Natural killer cell (primary cell): ENCODE results near the gene ARSI. TPM values are rescaled to one million over a fixed set of nuclear protein-coding genes. Genes with fewer than 3 reads are reported as not detected.

Source experiments
- ATAC-seq, 3 donors: fragments of 150-1000 bp in 2 of 3; fragments of 200-7000 bp in 1 of 3; cut with Tn5 transposase; 1 replicate in 1 of 3; 2 replicates in 2 of 3; pipeline ENCODE4 v1.10.0; 2021; ENCODE audit warnings: mild to moderate bottlenecking in 2 of 3, moderate library complexity in 2 of 3
- DNase-seq, 2 donors: peaks; one replicate each; pipeline versions ENCODE4 v3.0.0 to v3.0.0-alpha.2; 2013 to 2021; ENCODE audit warnings: mixed read lengths in 1 of 2
- H3K27ac ChIP-seq: one replicate; pipeline ENCODE4 v1.5.1; 2013; ENCODE audit warnings: mild to moderate bottlenecking, low read length
- H3K27me3 ChIP-seq: one replicate; pipeline ENCODE4 v1.6.1; 2013; ENCODE audit warnings: low read length; ENCODE audit not compliant: control insufficient read depth, insufficient read depth
- H3K36me3 ChIP-seq: one replicate; pipeline ENCODE4 v1.6.1; 2013; ENCODE audit warnings: low read length; ENCODE audit not compliant: control insufficient read depth, insufficient read depth
- H3K4me1 ChIP-seq: one replicate; pipeline ENCODE4 v1.6.1; 2013; ENCODE audit warnings: low read length; ENCODE audit not compliant: control insufficient read depth, insufficient read depth
- H3K4me3 ChIP-seq: one replicate; pipeline ENCODE4 v1.5.1; 2013; ENCODE audit warnings: low read length
- H3K9me3 ChIP-seq: one replicate; pipeline ENCODE4 v1.6.1; 2013; ENCODE audit warnings: low read length; ENCODE audit not compliant: control insufficient read depth, insufficient read depth
- H3K27ac Mint-ChIP-seq, 2 donors: one replicate each; pipeline ENCODE4 v1.8.0; 2022; ENCODE audit warnings: mild to moderate bottlenecking in 2 of 2, mixed read lengths in 2 of 2, moderate library complexity in 1 of 2
- H3K27me3 Mint-ChIP-seq, 2 donors: one replicate each; pipeline ENCODE4 v1.8.0; 2022; ENCODE audit warnings: low read depth in 2 of 2, mixed read lengths in 2 of 2
- H3K36me3 Mint-ChIP-seq: one replicate; pipeline ENCODE4 v1.8.0; 2022; ENCODE audit warnings: mixed read lengths
- H3K4me1 Mint-ChIP-seq, 2 donors: one replicate each; pipeline ENCODE4 v1.8.0; 2022; ENCODE audit warnings: mixed read lengths in 2 of 2
- H3K4me3 Mint-ChIP-seq: one replicate; pipeline ENCODE4 v1.8.0; 2022; ENCODE audit warnings: mild to moderate bottlenecking, moderate library complexity, mixed read lengths
- H3K9me3 Mint-ChIP-seq, 2 donors: one replicate each; pipeline ENCODE4 v1.8.0; 2022; ENCODE audit warnings: mixed read lengths in 2 of 2
- WGBS: methylation state at CpG from one replicate; pipeline ENCODE4 v1.1.7; 2013; ENCODE audit warnings: missing lambda C conversion rate; ENCODE audit not compliant: insufficient coverage; 5-methylcytosine and 5-hydroxymethylcytosine counted together
- intact Hi-C: fragments of 100-400 bp; cut with micrococcal nuclease; formaldehyde crosslinking; loops from one replicate; pipeline ENCODE4 v1.14.2; 2022
- total RNA-seq, 4 donors: library from RNA; stranded (reverse); fragments of 120-200 nt in 1 of 4; gene quantifications; one replicate each; pipeline versions ENCODE4 v1.2.3 to v1.2.4, GENCODE V29; 2013 to 2022
- TF ChIP-seq, protein P1 (sequence below): fragments of 200-600 bp; IDR thresholded peaks from one replicate; pipeline ENCODE4 v1.8.0; 2022; ENCODE audit warnings: antibody characterized with exemption

The ARSI gene
- total RNA-seq, 3 donors from 2014 or later (not counting 1 experiment from before 2014, with no cell fraction given), result 0.19 TPM; not detected in 2

DNA sequence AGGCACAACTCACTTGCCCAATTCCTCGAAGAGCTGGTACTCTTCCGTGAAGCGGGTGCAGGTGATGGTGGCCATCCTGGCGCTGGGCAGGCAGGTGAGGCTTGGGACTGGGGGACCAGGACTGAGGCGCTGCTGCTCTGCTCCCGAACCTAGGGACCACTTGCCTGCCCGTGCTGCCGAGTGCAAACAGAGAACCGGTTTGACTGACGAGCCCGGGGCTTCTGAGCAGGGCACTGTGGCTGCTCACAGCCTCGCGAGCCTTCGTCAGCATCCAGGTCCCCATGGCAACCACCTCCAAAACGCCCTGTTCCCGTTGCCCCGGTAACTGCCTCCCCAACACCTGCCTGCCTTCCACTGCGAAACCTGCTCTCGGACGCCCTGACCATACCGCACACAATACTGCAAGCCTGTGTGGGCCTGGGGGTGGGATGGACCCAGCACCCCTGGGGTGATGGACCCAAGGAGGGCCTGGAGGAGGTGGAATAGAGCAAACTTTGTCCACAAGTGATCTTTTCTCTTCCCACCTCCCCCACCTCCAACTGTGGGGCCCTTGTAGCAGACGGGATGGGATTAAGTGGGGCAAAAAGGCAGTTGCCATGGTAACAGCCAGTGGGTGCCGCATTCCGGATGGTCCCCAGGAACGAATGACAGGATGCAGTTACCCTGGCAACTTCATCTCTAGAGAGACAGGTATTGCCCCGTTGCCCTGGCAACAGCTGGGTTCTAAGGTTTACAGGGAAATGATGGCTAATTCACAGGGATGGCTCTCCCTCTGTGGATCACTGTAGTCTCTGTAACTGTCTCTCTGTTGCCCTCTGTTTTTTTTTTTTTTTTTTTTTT lies 12.9 kb downstream of the ARSI start, which contains the start of gene CAMK2A:
TSS of gene CAMK2A (minus strand) at position 223 of the 840 bp plus-strand sequence. CDS start at position 75, 148 bp downstream.
- Histone ChIP-seq H3K9me3 (no peaks in the 10 kb centered on the region), H3K27ac (no peak within 1 kb of the TSS), H3K36me3 (no peaks in the 10 kb centered on the region), H3K4me3 (no peak within 1 kb of the TSS), H3K27me3 (no peaks in the 10 kb centered on the region), H3K4me1 (no peaks in the 10 kb centered on the region)
- Mint-ChIP-seq H3K27me3 (peaks cover 9 to 14% of the 10 kb centered on the region in 2 donors), H3K4me1 (no peaks in the 10 kb centered on the region), H3K9me3 (no peaks in the 10 kb centered on the region), H3K27ac (no peak within 1 kb of the TSS), H3K4me3 (no peak within 1 kb of the TSS), H3K36me3 (no peaks in the 10 kb centered on the region)
- TF ChIP-seq, protein P1, sequence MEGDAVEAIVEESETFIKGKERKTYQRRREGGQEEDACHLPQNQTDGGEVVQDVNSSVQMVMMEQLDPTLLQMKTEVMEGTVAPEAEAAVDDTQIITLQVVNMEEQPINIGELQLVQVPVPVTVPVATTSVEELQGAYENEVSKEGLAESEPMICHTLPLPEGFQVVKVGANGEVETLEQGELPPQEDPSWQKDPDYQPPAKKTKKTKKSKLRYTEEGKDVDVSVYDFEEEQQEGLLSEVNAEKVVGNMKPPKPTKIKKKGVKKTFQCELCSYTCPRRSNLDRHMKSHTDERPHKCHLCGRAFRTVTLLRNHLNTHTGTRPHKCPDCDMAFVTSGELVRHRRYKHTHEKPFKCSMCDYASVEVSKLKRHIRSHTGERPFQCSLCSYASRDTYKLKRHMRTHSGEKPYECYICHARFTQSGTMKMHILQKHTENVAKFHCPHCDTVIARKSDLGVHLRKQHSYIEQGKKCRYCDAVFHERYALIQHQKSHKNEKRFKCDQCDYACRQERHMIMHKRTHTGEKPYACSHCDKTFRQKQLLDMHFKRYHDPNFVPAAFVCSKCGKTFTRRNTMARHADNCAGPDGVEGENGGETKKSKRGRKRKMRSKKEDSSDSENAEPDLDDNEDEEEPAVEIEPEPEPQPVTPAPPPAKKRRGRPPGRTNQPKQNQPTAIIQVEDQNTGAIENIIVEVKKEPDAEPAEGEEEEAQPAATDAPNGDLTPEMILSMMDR, result no peak
- intact Hi-C loops, result no loop called here
- ATAC-seq, result no peak
- no peak for DNase-seq
- 55% methylated on average over 26 of the region's 26 CpGs for WGBS

DNA sequence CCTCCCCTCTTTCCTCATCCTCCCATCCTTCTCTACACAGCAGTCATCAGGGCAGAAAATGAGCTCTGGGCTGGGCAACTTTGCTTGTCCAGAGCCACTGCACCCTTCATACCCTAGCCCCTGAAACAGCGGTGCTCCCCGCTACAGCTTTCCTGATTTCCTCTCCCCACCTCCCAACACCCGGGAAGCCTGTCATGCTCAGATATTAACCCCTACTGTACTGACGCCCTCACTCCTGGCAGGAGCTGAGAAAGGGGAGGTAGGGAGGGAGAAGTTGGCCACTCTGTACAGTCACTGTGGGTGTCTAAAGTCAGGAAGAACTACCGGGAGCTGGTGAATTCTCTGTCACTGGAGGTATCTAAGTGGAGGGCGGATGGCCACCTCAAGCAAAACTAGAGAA lies 13.9 kb downstream of the ARSI start:
- Mint-ChIP-seq H3K27me3 (peaks cover 9 to 14% of the 10 kb centered on the region in 2 donors), H3K36me3 (no peaks in the 10 kb centered on the region), H3K9me3 (no peaks in the 10 kb centered on the region), H3K4me1 (no peaks in the 10 kb centered on the region), H3K27ac (no peak overlapping the region), H3K4me3 (no peak overlapping the region)
- DNase-seq, result no peak
- no peaks in the 10 kb centered on the region for H3K36me3 ChIP-seq
- no peaks in the 10 kb centered on the region for H3K4me1 ChIP-seq
- H3K4me3 ChIP-seq, result no peak overlapping the region
- 72% methylated on average over 4 of the region's 6 CpGs for WGBS
- no peak for ATAC-seq
- intact Hi-C loops, result no loop called here
- no peaks in the 10 kb centered on the region for H3K27me3 ChIP-seq
- H3K9me3 ChIP-seq, result no peaks in the 10 kb centered on the region
- TF ChIP-seq, protein P1, result no peak
- H3K27ac ChIP-seq, result no peak overlapping the region

DNA sequence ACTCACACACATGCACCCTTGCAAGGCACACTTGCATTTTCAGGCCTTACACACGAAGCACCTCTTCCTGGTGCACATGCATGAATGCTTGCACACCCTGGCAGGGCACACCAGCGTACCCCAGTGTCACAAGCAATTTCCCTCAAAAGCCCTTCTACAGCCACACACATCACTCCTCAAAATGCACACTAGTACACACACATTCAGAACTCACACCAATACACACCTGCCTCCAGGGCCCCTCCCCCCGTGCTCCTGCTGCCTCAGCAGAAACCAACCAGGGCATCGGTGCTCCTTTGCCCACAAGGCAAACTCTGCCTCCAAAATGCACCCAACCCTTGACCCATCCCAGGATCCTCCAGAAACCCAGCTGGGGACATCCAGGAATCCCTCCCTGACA lies 14.3 kb downstream of the ARSI start:
- ATAC-seq (no peak), DNase-seq (no peak)
- H3K4me1 Mint-ChIP-seq, result no peaks in the 10 kb centered on the region
- H3K27me3 Mint-ChIP-seq, result peaks cover 9 to 14% of the 10 kb centered on the region in 2 donors
- H3K27ac ChIP-seq, result no peak overlapping the region
- H3K4me1 ChIP-seq, result no peaks in the 10 kb centered on the region
- H3K4me3 ChIP-seq, result no peak overlapping the region
- TF ChIP-seq, protein P1, result no peak
- no peaks in the 10 kb centered on the region for H3K9me3 Mint-ChIP-seq
- H3K36me3 Mint-ChIP-seq, result no peaks in the 10 kb centered on the region
- H3K4me3 Mint-ChIP-seq, result no peak overlapping the region
- no peak overlapping the region for H3K27ac Mint-ChIP-seq
- no peaks in the 10 kb centered on the region for H3K36me3 ChIP-seq
- no peaks in the 10 kb centered on the region for H3K9me3 ChIP-seq
- WGBS, result 88% methylated on average over 4 of the region's 4 CpGs
- no peaks in the 10 kb centered on the region for H3K27me3 ChIP-seq
- intact Hi-C loops, result no loop called here
